NCI-H1105 (cell line): ENCODE measurements around the gene FAM76A.
"Not testable (repeated sequence)": the region's sequence is repeated elsewhere in the genome, so short reads cannot be mapped to it uniquely, and the experiment has no call there.

Source experiments
- DNase-seq: peaks from one replicate; lab custom pipeline; 2025; lab: John Stamatoyannopoulos, UW

Gene FAM76A

GRCh38 chr1:27725374-27726172 is at the start of gene FAM76A:
Gene FAM76A, plus strand, starts transcription at chr1:27725961. Its CDS starts 120 bp downstream, at chr1:27726081.
- DNase-seq, result peak; percentile 100

DNA sequence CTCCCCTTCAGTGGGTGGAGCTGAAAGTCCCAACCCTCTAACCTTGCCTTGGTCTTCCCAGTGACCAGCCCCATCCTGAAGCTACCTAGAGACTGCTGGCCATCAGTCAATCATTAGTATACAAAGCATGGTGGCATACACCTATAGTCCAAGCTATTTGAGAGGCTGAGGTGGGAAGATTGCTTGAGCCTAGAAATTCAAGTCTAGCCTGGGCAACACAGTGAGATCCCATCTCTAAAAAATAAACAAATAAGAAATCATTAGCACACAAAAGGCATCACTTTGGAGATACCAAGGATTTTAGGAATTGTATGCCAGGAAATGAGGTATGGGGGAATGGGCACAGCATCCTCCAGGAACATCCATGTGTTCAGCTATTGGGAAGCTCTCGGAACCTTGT is 49.4 kb upstream of the FAM76A start:
- DNase-seq, result no peak

- DNase-seq, result no peak
Observed at GRCh38 chr1:27678747-27679146, 47.0 kb upstream of the FAM76A start.

DNA sequence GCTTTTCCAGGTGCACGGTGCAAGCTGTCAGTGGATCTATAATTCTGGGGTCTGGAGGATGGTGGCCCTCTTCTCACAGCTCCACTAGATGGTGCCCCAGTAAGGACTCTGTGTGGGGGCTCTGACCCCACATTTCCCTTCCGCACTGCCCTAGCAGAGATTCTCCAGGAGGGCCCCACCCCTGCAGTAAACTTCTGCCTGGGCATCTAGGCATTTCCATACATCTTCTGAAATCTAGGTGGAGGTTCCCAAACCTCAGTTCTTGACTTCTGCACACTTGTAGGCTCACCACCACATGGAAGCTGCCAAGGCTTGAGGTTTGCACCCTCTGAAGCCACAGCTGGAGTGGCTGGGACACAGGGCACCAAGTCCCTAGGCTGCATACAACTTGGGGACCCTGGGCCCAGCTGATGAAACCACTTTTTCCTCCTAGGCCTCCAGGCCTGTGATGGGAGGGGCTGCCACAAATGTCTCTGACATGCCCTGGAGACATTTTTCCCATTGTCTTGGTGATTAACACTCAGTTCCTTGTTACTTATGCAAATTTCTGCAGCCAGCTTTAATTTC is 45.5 kb upstream of the FAM76A start:
- DNase-seq, result not testable (repeated sequence)

DNA sequence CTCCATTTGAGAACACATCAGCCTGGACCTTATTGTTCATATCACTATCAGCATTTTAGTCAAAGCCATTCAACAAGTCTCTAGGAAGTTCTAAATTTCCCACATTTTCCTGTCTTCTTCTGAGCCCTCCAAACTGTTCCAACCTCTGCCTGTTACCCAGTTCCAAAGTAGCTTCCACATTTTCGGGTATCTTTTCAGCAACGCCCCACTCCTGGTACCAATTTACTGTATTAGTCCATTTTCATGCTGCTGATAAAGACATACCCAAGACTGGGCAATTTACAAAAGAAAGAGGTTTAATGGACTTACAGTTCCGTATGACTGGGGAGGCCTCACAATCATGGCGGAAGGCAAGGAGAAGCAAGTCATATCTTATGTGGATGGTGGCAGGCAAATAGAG is 44.2 kb upstream of the FAM76A start:
- DNase-seq, result not testable (repeated sequence)

GRCh38 chr1:27682351-27682944 is 43.3 kb upstream of the FAM76A start:
- DNase-seq, result no peak

GRCh38 chr1:27684176-27684575 is 41.6 kb upstream of the FAM76A start:
- DNase-seq, result no peak

DNA sequence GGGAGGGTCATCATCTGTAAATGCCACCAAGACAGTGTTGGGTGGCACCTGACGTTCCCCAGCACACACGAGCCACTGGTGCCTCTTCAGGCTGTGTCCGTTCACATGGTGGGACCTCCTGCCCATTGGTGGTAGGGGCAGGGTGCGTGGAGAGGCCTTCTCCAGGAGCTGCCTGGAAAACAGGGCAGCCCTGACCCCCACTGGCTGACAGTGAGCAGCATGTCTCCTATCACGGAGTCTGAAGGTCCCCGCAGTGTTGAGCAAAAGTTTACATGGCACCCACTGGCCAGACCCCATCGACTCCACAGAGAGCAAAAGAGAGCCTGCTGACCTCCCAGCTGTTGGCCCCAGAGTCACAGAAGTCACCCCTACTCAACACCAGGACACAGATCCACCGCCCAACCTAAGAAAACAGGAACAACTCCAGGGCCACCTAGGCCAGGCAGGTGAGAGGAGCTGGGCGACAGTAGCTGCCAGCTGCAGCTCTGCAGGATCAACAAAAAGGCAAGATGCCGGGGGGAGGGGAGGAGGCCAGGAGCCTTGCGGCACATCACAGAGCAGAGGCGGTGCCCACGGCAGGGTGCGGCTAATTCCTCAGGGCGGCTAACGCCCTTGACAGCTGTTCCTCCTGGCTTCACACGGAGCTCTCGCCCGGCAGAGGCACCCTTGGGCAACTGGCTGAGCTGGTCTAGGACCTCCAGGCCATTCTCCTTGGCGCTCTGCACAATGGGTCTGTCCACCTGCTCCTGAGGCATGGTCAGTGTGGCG is 39.4 kb upstream of the FAM76A start:
- DNase-seq, result no peak

GRCh38 chr1:27687906-27688305 is 37.9 kb upstream of the FAM76A start:
- DNase-seq, result no peak

DNA sequence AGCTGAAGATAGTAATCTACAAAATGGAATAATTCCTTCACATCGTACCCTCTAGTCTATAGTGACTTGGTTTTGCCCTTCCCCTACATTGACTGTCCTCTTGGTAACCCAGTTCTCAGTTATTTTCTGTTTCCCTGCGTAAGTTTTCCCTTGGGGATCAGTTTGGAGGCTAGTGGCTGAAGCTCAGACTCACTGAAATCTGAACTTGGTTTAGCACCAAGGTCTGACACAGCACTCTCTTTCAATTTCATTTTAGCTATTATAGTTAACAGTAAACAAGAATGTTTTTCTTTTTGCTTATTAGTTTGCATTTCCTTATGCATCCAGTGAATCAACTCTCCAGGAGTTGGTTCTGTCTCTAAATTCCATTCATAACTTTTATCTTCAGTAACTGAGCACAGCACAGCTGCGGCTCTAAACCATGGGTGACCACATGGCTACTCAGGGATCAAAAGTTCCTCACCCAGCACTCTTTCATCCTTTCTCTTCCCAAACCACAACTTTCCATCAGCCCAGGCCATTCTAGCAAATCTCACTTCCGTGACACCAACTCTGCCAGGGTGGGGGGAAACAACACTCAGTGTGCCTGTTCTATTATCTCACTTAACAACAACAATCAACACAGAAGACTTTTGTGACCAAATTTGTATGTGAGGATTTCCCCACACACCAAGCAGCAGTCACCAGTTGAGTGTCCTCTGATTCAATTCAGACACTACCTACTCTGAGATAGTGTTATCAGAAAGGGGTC is 36.2 kb upstream of the FAM76A start:
- DNase-seq, result no peak

DNA sequence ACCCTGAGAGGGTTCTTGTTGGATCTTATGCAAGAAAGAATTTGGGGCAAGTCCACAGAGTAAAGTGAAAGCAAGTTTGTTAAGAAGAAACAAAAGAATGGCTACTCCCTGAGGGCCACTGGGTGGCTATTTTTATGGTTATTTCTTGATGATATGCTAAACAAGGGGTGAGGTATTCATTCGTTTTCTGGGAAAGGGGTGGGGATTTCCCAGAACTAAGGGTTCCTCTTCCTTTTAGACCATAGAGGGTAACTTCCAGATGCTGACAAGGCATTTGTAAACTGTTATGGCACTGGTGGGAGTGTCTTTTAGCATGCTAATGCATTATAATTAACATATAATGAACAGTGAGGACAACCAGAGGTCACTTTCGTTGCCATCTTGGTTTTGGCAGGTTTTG is 35.6 kb upstream of the FAM76A start:
- no peak for DNase-seq

DNA sequence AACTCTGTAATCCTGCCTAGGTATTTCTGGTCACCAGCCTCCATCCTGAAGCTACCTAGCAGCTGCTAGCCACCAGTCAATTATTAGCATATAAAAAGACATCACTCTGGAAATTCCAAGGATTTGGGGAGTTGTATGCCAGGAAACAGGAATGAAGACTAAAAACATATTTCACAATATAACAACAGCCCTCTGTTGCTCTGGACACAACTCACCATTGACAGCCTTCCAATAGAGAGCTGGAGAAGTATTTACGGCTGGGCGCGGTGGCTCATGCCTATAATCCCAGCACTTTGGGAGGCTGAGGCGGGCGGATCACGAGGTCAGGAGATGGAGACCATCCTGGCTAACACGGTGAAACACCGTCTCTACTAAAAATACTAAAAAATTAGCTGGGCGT is 28.9 kb upstream of the FAM76A start:
- DNase-seq, result not testable (repeated sequence)

GRCh38 chr1:27704958-27705357 is 20.8 kb upstream of the FAM76A start:
- DNase-seq, result no peak

GRCh38 chr1:27705545-27705944 is 20.2 kb upstream of the FAM76A start:
- no peak for DNase-seq

DNA sequence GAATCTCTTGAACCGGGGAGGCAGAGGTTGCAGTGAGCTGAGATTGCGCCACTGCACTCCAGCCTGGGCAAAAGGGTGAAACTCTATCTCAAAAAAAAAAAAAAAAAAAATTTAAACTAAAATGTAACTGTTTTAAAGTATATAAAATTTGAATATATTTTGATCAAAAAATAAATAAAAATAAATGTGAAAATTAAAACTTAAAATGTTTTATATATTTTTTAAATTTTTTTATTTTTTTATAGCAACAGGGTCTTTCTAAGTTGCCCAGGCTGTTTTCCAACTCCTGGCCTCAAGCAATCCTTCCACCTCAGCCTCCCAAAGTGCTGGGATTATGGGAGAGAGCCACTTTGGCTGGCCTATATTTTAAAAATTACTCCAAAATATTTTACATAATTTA is 15.2 kb upstream of the FAM76A start:
- no peak for DNase-seq

- peak; percentile 37 for DNase-seq
Observed at GRCh38 chr1:27713139-27713725, 12.5 kb upstream of the FAM76A start.

DNA sequence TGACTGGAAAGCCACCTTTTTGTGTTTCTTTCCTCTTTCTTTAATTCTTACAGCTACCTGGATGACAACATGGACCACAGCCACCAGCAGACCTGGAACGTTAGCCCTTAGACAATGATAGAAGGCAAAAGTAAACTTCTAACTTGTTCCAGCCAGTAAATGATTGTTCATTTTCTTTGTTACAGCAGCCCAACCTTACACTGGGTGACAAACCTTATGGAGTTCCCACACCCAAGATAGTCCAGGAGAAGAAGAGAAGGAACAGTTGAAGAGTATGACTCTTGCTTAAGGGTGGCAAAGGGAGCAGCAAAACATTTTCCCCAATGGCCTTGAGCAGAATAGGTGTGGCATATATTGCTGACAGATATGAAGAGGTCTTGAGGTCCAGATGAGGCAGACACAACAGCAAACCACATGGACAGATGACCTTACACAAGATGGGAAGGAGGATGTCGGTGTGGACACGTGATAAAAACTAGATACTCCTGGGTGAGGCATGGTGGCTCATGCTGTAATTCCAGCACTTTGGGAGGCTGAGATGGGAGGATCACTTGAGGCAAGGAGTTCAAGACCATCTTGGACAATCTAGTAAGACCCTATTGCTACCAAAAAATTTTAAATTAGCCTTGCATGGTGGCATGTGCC is 11.8 kb upstream of the FAM76A start:
- no peak for DNase-seq

- DNase-seq, result no peak
Observed at GRCh38 chr1:27716262-27716895, 9.4 kb upstream of the FAM76A start.

DNA sequence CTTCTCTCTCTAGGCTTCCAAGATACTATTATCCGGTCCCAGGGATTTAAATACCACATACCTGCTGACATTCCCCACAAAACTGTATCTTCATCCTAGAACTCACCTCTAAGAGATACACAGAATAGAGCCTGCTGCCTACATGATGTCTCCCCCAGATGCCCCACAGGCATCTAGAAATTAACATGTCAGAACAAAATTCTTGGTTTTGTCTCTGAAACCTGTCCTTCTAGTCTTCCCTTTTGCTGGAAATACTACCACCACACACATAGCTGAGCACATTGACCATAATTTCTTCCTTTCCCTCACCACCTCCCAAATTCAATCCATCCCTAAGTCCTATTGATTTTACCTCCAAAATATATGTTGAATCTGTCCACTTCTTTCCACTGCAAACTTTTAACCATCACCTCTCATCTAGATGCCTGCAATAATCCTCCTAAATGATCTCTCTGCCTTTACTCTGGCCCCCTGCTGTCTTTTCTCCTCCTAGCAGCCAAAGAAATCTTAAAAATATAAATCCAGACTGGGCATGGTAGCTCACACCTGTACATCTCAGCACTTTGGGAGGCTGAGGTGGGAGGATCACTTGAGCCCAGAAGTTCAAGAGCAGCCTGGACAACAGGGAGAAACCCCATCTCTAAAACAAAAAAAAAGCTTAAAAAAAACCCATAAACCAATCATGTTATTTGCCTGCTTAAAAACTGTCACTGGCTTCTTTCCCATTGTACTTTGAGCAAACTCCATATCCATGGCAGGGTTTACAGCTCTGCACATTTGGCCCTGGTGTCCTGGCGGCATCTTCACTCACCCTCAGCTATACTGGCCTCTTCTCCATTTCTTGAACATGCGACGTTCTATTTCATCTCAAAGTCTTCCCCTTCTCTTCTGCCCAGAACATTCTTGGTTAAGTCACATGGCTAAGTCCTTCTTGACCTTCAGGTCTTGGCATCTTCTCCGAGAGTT is 6.2 kb upstream of the FAM76A start:
- no peak for DNase-seq
